OCI-LY3 (cell line): ENCODE measurements around the gene NENF.

Source experiments
- H2AFZ ChIP-seq: fragments of 200-600, 300-600 bp; shearing (Covaris generic); 2 replicates; pipeline ENCODE4 v1.6.0; 2014; ENCODE audit warnings: antibody characterized with exemption, low read depth, low read length
- H3K27ac ChIP-seq: fragments of 200-600, 300-600 bp; sonication (generic); 2 replicates; pipeline ENCODE4 v1.5.1; 2014; ENCODE audit warnings: mild to moderate bottlenecking, low read length, moderate library complexity, mixed read lengths
- H3K27me3 ChIP-seq: fragments of 200-600, 300-600 bp; sonication (generic); 2 replicates; pipeline ENCODE4 v1.6.1; 2014; ENCODE audit warnings: low read depth, low read length, mixed read lengths
- H3K36me3 ChIP-seq: fragments of 200-600, 300-600 bp; sonication (generic); replicated peaks from 2 replicates; pipeline ENCODE3; 2014; ENCODE audit warnings: low read depth, low read length, mixed read lengths
- H3K4me1 ChIP-seq: fragments of 300-600, 200-600 bp; sonication (generic); 2 replicates; pipeline ENCODE4 v1.6.1; 2014; ENCODE audit warnings: low read length, mixed read lengths
- H3K4me2 ChIP-seq: fragments of 200-600, 300-600 bp; sonication (generic); 2 replicates; pipeline ENCODE4 v1.6.1; 2014; ENCODE audit warnings: low read length, mixed read lengths
- H3K4me3 ChIP-seq: fragments of 300-600, 200-600 bp; sonication (generic); 2 replicates; pipeline ENCODE4 v1.5.1; 2014; ENCODE audit warnings: antibody characterized with exemption, mild to moderate bottlenecking, low read length, moderate library complexity
- H3K79me2 ChIP-seq: fragments of 300-600, 200-600 bp; shearing (Covaris generic); 2 replicates; pipeline ENCODE4 v1.6.1; 2014; ENCODE audit warnings: mild to moderate bottlenecking, low read length, mixed read lengths
- H3K9ac ChIP-seq: fragments of 300-600, 200-600 bp; shearing (Covaris generic); 2 replicates; pipeline ENCODE4 v1.6.0; 2014; ENCODE audit warnings: mild to moderate bottlenecking, low read length, moderate library complexity
- H3K9me3 ChIP-seq: fragments of 200-600, 300-600 bp; shearing (Covaris generic); 2 replicates; pipeline ENCODE4 v1.6.1; 2014; ENCODE audit warnings: low read length, mixed read lengths; ENCODE audit not compliant: insufficient read depth
- H4K20me1 ChIP-seq: fragments of 200-600, 300-600 bp; sonication (generic); 2 replicates; pipeline ENCODE4 v1.6.1; 2016; ENCODE audit warnings: low read length, mixed read lengths; ENCODE audit not compliant: insufficient read depth
- EZH2phosphoT487 ChIP-seq: fragments of 200-600 bp; shearing (Covaris generic); IDR thresholded peaks from 2 replicates; pipeline ENCODE4 v1.6.1; 2018; ENCODE audit warnings: antibody characterized with exemption, mixed run types, low read depth
- TF ChIP-seq, protein P1 (sequence below): fragments of 200-600, 300-600 bp; sonication (generic); IDR thresholded peaks from 2 replicates; pipeline ENCODE4 v1.5.1; 2014; ENCODE audit warnings: antibody characterized with exemption, low read length, low read depth

The NENF gene

DNA sequence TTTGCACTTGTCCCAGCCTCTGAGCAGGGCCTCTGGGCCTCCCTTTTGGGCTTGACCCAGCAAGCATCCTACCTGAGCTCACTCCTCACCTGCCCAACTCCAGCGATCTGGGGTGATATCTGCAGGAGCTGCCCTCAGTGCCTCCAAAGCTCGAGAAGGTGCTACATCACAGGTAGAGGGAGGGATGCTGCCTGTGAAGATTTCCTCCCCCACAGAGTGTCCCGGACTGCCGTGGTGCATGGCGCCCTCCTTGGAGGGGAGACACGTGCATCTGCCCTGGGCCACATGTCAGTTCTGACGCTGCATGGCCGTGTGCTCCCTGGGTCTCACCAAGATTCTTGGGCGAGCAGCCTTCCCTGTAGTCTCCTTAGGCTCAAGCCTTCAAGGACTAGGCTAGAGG lies 27.7 kb downstream of the NENF start:
- H3K79me2 ChIP-seq = no peaks in the 10 kb centered on the region
- no peak overlapping the region for H3K27ac ChIP-seq
- H3K9ac ChIP-seq = no peak overlapping the region
- 0 out of 2 replicates have a peak, but pooled peaks cover 5% of the 10 kb centered on the region for H3K9me3 ChIP-seq
- no peak overlapping the region for H3K4me3 ChIP-seq
- no peaks in the 10 kb centered on the region for H3K27me3 ChIP-seq
- H3K36me3 ChIP-seq = peaks cover 7% of the 10 kb centered on the region
- TF ChIP-seq, protein P1, sequence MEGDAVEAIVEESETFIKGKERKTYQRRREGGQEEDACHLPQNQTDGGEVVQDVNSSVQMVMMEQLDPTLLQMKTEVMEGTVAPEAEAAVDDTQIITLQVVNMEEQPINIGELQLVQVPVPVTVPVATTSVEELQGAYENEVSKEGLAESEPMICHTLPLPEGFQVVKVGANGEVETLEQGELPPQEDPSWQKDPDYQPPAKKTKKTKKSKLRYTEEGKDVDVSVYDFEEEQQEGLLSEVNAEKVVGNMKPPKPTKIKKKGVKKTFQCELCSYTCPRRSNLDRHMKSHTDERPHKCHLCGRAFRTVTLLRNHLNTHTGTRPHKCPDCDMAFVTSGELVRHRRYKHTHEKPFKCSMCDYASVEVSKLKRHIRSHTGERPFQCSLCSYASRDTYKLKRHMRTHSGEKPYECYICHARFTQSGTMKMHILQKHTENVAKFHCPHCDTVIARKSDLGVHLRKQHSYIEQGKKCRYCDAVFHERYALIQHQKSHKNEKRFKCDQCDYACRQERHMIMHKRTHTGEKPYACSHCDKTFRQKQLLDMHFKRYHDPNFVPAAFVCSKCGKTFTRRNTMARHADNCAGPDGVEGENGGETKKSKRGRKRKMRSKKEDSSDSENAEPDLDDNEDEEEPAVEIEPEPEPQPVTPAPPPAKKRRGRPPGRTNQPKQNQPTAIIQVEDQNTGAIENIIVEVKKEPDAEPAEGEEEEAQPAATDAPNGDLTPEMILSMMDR = no peak
- no peak for TF ChIP-seq EZH2phosphoT487
- H3K4me1 ChIP-seq = peaks cover 3% of the 10 kb centered on the region; the same call in 1 of the 2 replicates
- no peak overlapping the region for H3K4me2 ChIP-seq
- no peaks in the 10 kb centered on the region for H4K20me1 ChIP-seq
- H2AFZ ChIP-seq = no peak overlapping the region

DNA sequence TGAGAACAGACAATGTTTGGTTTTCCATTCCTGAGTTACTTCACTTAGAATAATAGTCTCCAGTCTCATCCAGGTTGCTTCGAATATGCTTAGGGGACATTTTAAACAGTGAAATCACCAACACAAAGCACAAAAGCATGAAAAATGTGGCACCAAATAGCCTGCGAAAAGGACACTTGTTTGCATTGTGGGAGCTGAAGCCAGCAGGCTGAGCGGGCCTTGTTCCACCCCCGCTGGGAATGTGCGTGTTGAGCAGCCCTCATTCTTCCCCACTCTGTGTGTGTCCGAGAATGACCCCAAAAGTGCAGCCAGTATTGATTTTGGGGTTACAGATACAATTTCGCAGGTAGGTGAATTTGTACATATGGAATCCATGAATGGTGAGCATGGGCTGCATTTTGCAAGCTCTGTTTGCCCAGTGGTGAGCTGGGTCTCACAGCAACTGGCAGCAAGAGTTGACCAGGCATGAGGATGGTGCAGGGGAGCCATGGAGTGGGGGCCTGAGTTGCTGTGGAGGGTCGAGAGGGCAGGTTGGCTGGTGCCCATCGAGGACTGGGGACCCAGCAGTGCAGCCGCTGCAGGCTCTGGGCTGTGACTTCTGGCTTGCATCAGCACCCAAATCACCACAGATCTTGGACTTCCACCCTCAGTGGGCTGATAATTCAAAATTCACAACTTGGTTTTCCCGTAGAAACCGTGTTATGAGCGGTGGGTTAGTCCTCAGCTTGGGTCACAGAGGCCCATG lies 29.4 kb downstream of the NENF start:
- H3K9ac ChIP-seq = no peak overlapping the region
- 0 out of 2 replicates have a peak, but pooled peaks cover 5% of the 10 kb centered on the region for H3K9me3 ChIP-seq
- no peaks in the 10 kb centered on the region for H4K20me1 ChIP-seq
- H3K79me2 ChIP-seq = no peaks in the 10 kb centered on the region
- H3K27me3 ChIP-seq = no peaks in the 10 kb centered on the region
- H3K4me2 ChIP-seq = no peak overlapping the region
- no peak overlapping the region for H2AFZ ChIP-seq
- H3K36me3 ChIP-seq = peaks cover 7% of the 10 kb centered on the region
- H3K27ac ChIP-seq = no peak overlapping the region
- TF ChIP-seq EZH2phosphoT487 = no peak
- TF ChIP-seq, protein P1 = no peak
- no peak overlapping the region for H3K4me3 ChIP-seq
- peaks cover 4% of the 10 kb centered on the region for H3K4me1 ChIP-seq

DNA sequence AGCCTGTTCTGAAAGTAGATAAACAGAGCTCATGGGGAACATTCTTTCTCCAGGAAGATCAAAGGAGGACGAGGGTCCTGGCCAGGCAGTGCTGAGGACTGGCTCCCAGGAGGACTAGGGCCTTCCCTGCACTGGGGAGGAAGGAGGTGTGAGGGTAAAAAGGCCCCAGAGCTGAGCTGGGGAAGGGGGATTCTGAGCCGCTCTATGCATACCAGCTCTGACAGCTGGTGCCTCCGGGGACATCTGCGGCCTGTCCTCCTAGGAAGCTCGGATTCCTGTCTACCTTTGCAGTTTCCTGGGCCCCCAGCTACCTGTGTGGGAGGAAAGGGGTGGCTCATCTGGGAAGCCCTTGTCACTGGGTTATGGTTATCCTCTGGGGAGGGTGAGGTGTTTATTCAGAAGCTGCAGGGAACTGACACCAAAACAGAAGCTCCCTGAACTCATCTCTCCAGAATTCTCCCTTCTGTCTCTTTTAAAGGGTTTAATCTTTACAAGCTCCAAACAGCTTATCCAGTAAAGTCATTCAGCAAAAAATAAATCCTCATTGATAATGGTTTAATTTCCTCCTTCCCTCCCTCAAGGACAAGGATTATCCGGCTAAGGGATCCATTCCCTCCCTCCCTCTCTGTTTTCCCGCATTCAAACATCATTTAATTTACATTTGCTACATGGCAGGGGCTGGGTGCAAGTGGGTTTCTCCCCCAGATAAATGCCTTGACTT lies 31.0 kb downstream of the NENF start:
- Histone ChIP-seq H3K9ac (no peak overlapping the region), H3K27me3 (no peaks in the 10 kb centered on the region), H3K4me2 (no peak overlapping the region), H3K9me3 (no peaks in the 10 kb centered on the region), H4K20me1 (no peaks in the 10 kb centered on the region), H3K36me3 (no peaks in the 10 kb centered on the region), H3K4me1 (peaks cover 16% of the 10 kb centered on the region), H3K79me2 (no peaks in the 10 kb centered on the region), H3K4me3 (no peak overlapping the region), H3K27ac (no peak overlapping the region), H2AFZ (no peak overlapping the region)
- TF ChIP-seq EZH2phosphoT487 = no peak
- TF ChIP-seq, protein P1 = no peak

DNA sequence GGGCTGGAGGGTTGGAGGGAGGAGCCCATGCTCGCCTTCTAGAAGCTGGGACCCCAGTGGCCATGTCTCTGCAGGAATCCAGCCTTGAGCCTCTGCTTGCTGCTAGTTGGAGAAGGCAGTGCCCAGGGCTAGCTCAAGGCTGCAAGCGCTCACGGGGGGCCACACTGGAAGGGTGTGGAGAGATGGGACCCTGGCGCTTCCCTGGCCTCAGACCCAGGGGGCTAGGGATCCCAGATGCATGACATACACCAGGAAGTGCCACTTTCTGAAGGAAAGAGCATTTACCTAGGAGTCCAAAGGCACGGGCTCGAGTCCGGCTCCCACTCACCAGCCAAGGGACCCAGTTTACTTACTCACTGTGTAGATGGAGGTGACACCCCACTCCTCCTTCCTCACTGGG lies 32.6 kb downstream of the NENF start:
- no peak overlapping the region for H2AFZ ChIP-seq
- TF ChIP-seq, protein P1 = no peak
- TF ChIP-seq EZH2phosphoT487 = no peak
- H3K4me3 ChIP-seq = no peak overlapping the region

More for the DNA sequence above, 32.6 kb downstream of the NENF start:
- Histone ChIP-seq H3K27me3 (no peaks in the 10 kb centered on the region), H4K20me1 (no peaks in the 10 kb centered on the region), H3K36me3 (no peaks in the 10 kb centered on the region), H3K4me1 (peaks cover 16% of the 10 kb centered on the region), H3K79me2 (no peaks in the 10 kb centered on the region), H3K4me2 (no peak overlapping the region), H3K27ac (no peak overlapping the region), H3K9ac (no peak overlapping the region), H3K9me3 (no peaks in the 10 kb centered on the region)
